22Rv1 (cell line): ENCODE results near the gene ATAD3B.

Experiments
- H3K27ac ChIP-seq: fragments of 450-650 bp; 2 replicates; pipeline ENCODE4 v1.5.1; 2017
- CTCF ChIP-seq: fragments of 450-650 bp; IDR thresholded peaks from 2 replicates; pipeline ENCODE4 v1.5.1; 2017; ENCODE audit warnings: mild to moderate bottlenecking
- ZFX ChIP-seq: fragments of 450-650 bp; IDR thresholded peaks from 2 replicates; pipeline ENCODE4 v1.6.1; 2017; ENCODE audit warnings: antibody characterized with exemption, borderline replicate concordance

ATAD3B gene

GRCh38 chr1:1541956-1542765 is 70.6 kb downstream of the ATAD3B start:
- peak overlapping the region; percentile 34 for H3K27ac ChIP-seq
- TF ChIP-seq ZFX (no peak), CTCF (no peak)

GRCh38 chr1:1542766-1543705 is 71.5 kb downstream of the ATAD3B start:
- H3K27ac ChIP-seq, result peak overlapping the region; percentile 34
- TF ChIP-seq CTCF (no peak), ZFX (no peak)

- TF ChIP-seq CTCF (no peak), ZFX (no peak)
- peak overlapping the region; percentile 34 for H3K27ac ChIP-seq
These were observed 72.1 kb downstream of the ATAD3B start for GRCh38 chr1:1543706-1544099.

GRCh38 chr1:1544544-1544943 is 73.0 kb downstream of the ATAD3B start:
- peak overlapping the region; percentile 34; the same call in 1 of the 2 replicates for H3K27ac ChIP-seq
- TF ChIP-seq CTCF (no peak), ZFX (no peak)
